Prostate gland (tissue), 2 donors: ENCODE data around the gene SLC35F5. TPM values are rescaled to one million over a fixed set of nuclear protein-coding genes. Genes with fewer than 3 reads are reported as not detected.
"Not testable (repeated sequence)": the region's sequence is repeated elsewhere in the genome, so short reads cannot be mapped to it uniquely, and the experiment has no call there.

Experiments used
- DNase-seq: peaks from one replicate; pipeline ENCODE4 v3.0.0-alpha.2; 2019; ENCODE audit warnings: low spot score
- H3K27ac ChIP-seq, 2 donors: fragments of 200-600 bp; sonication (generic); 2 replicates each; pipeline ENCODE4 v1.5.1; 2017 to 2019
- H3K27me3 ChIP-seq: fragments of 200-600 bp; sonication (generic); replicated peaks from 2 replicates; pipeline ENCODE4 v1.5.1; 2019; ENCODE audit not compliant: insufficient read depth
- H3K36me3 ChIP-seq, 2 donors: fragments of 200-600 bp; sonication (generic); 1 replicate in 1 of 2; 2 replicates in 1 of 2; pipeline versions ENCODE4 v1.5.1 to v1.8.1; 2017 to 2019
- H3K4me1 ChIP-seq: fragments of 200-600 bp; sonication (generic); replicated peaks from 2 replicates; pipeline ENCODE4 v1.5.1; 2019
- H3K4me3 ChIP-seq, 2 donors: fragments of 200-600 bp; sonication (generic); 2 replicates each; pipeline ENCODE4 v1.5.1; 2017 to 2019
- H3K9me3 ChIP-seq: fragments of 200-600 bp; sonication (generic); 2 replicates; pipeline ENCODE4 v1.5.1; 2017
- POLR2A ChIP-seq: fragments of 450-650 bp; IDR thresholded peaks from one replicate; pipeline ENCODE4 v1.6.1; 2016; ENCODE audit warnings: antibody characterized with exemption, mild to moderate bottlenecking
- POLR2AphosphoS5 ChIP-seq: sonication (generic); formaldehyde crosslinking; IDR thresholded peaks from one replicate; pipeline ENCODE4 v1.6.1; 2017; ENCODE audit warnings: antibody characterized with exemption
- WGBS: methylation state at CpG from one replicate; pipeline ENCODE4 v1.1.5; 2018; 5-methylcytosine and 5-hydroxymethylcytosine counted together
- intact Hi-C: fragments of 100-400 bp; cut with DNase I; formaldehyde crosslinking; loops from one replicate; pipeline ENCODE4 v1.14.2; 2022
- total RNA-seq, 2 donors: library from RNA; depleted of rRNA; stranded (reverse); fragments of >200 nt; gene quantifications; one replicate each; pipeline ENCODE4 v1.1.0, GENCODE V29; 2016
- TF ChIP-seq, protein P1 (sequence below), 4 experiments: fragments of 200-600 bp in 2 of 4; fragments of 450-650 bp in 2 of 4; sonication (generic) in 2 of 4; IDR thresholded peaks; 1 replicate in 3 of 4; 2 replicates in 1 of 4; pipeline ENCODE4 v1.5.1; 2016 to 2019; ENCODE audit warnings: antibody characterized with exemption in 4 of 4, mild to moderate bottlenecking in 2 of 4, moderate library complexity in 2 of 4

The SLC35F5 gene
- total RNA-seq, 2 donors from 2014 or later: 69.7 to 88.6 TPM

DNA sequence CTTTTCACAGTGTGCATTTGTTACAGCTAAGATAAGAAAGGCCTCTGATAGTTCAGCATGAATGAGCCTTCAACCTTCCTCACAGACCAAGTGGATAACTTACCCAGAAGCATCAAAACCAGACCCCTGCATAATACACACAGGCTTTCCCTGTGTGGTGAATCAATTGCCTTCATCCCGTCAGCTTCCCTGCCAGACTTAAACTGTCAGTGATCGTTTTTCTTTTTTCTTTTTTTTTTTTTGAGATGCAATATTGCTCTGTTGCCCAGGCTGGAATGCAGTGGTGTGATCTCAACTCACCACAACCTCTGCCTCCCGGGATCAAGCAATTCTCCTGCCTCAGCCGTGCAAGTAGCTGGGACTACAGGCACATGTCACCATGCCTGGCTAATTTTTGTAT, 20.5 kb upstream of the SLC35F5 start:
- intact Hi-C loops: no loop called here
- no peaks in the 10 kb centered on the region for H3K27me3 ChIP-seq
- no peak for DNase-seq

DNA sequence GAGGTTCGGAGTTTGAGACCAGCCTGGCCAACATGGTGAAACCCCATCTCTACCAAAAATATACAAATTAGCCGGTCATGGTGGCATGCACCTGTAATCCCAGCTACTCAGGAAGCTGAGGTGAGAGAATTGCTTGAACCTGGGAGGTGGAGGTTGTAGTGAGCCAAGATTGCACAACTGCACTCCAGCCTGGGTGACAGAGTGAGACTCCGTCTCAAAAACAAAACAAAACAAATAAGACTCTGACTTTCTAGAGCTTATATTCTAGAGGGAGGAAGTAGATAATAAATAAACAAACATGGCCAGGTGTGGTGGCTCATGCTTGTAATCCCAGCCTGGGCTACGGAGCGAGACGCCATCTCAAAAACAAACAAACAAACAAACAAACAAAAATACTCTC, 18.2 kb upstream of the SLC35F5 start:
- 74% methylated on average over 6 of the region's 6 CpGs for WGBS
- H3K36me3 ChIP-seq, H3K9me3 ChIP-seq, H3K27me3 ChIP-seq, DNase-seq, H3K4me1 ChIP-seq, intact Hi-C loops, H3K4me3 ChIP-seq, H3K27ac ChIP-seq: not testable (repeated sequence)

More for the DNA sequence above, 20.5 kb upstream of the SLC35F5 start:
- Histone ChIP-seq H3K4me1 (no peaks in the 10 kb centered on the region), H3K36me3 (no peaks in the 10 kb centered on the region), H3K4me3 (no peak overlapping the region), H3K9me3 (no peaks in the 10 kb centered on the region), H3K27ac (no peak overlapping the region)
- TF ChIP-seq POLR2A: no peak
- TF ChIP-seq, protein P1, sequence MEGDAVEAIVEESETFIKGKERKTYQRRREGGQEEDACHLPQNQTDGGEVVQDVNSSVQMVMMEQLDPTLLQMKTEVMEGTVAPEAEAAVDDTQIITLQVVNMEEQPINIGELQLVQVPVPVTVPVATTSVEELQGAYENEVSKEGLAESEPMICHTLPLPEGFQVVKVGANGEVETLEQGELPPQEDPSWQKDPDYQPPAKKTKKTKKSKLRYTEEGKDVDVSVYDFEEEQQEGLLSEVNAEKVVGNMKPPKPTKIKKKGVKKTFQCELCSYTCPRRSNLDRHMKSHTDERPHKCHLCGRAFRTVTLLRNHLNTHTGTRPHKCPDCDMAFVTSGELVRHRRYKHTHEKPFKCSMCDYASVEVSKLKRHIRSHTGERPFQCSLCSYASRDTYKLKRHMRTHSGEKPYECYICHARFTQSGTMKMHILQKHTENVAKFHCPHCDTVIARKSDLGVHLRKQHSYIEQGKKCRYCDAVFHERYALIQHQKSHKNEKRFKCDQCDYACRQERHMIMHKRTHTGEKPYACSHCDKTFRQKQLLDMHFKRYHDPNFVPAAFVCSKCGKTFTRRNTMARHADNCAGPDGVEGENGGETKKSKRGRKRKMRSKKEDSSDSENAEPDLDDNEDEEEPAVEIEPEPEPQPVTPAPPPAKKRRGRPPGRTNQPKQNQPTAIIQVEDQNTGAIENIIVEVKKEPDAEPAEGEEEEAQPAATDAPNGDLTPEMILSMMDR (IDR thresholded peaks at IDR 0.05): no peak
- no peak for TF ChIP-seq POLR2AphosphoS5
- 68% methylated on average over 4 of the region's 4 CpGs for WGBS

DNA sequence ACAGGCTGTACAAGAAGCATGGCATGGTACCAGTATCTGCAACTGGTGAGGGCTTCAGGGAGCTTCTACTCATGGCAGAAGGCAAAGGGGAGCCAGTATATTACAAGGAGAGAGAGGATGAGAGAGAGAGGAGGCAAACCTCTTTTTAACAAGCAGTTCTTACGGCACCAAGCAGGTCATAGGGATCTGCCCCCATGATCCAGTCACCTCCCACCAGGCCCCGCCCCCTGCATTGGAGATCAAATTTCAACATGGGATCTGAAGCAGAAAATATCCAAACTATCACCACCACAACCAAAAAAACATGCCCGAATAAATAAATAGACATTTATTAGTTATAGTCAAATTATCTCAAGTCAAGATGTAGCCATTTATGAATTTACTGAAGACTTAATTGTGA, 14.5 kb upstream of the SLC35F5 start:
- no peaks in the 10 kb centered on the region for H3K36me3 ChIP-seq
- DNase-seq: no peak
- H3K4me1 ChIP-seq: no peaks in the 10 kb centered on the region
- H3K4me3 ChIP-seq: no peak overlapping the region
- intact Hi-C loops: no loop called here
- H3K27me3 ChIP-seq: no peaks in the 10 kb centered on the region
- H3K9me3 ChIP-seq: no peaks in the 10 kb centered on the region
- no peak for TF ChIP-seq POLR2AphosphoS5
- TF ChIP-seq, protein P1 (IDR thresholded peaks at IDR 0.05): no peak
- no peak for TF ChIP-seq POLR2A
- WGBS: 79% methylated on average over 3 of the region's 3 CpGs
- H3K27ac ChIP-seq: no peak overlapping the region

DNA sequence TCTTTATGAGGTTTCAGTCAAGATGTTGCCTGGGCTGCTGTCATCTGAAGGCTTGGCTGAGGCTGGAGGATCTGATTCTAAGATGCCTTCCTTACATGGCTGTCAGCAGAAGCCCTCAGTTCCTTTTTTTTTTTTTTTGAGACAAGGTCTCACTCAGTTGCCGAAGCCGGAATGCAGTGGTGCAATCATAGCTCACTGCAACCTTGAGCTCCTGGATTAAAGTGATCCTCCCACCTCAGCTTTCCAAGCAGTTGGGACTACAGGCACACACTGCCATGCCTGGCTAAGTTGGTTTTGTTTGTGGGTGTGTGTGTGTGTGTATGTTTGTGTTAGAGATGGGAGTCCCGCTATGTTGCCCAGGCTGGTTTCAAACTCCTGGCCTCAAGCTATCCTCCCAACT, 13.1 kb upstream of the SLC35F5 start:
- no peaks in the 10 kb centered on the region for H3K9me3 ChIP-seq
- H3K27me3 ChIP-seq: no peaks in the 10 kb centered on the region
- no peaks in the 10 kb centered on the region for H3K4me1 ChIP-seq
- intact Hi-C loops: no loop called here
- no peak for DNase-seq
- no peak overlapping the region for H3K4me3 ChIP-seq
- H3K36me3 ChIP-seq: no peaks in the 10 kb centered on the region
- WGBS: 93% methylated on average over 3 of the region's 3 CpGs
- no peak for TF ChIP-seq POLR2A
- TF ChIP-seq, protein P1 (IDR thresholded peaks at IDR 0.05): no peak
- TF ChIP-seq POLR2AphosphoS5: no peak
- H3K27ac ChIP-seq: no peak overlapping the region

DNA sequence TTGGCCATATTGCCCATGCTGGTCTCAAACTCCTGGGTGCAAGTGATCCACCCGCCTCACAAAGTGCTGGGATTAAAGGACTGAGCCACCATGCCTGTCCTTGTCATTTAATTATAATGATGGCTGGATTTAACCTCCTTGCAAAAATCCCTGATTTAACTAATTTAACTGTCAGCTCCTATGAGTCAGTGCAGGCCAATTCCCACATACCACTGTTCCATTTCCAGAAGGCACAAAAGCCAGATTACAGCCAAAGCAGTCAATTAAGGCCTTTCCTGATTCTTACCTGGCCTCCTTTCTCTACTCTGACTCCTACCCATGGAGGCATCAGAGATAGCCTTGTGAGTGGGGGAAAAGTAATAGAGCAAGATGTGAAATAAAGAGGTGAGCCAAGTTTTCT, 12.3 kb upstream of the SLC35F5 start:
- TF ChIP-seq POLR2A (no peak), POLR2AphosphoS5 (no peak)
- TF ChIP-seq, protein P1 (IDR thresholded peaks at IDR 0.05): no peak
- Histone ChIP-seq H3K36me3 (no peaks in the 10 kb centered on the region), H3K27me3 (no peaks in the 10 kb centered on the region), H3K27ac (no peak overlapping the region), H3K4me1 (no peaks in the 10 kb centered on the region), H3K9me3 (no peaks in the 10 kb centered on the region), H3K4me3 (no peak overlapping the region)
- DNase-seq: no peak
- intact Hi-C loops: no loop called here
- 100% methylated on average over 1 of the region's 1 CpG for WGBS
